Stimulated activated CD4-positive, alpha-beta T cell treated with anti-CD3 and anti-CD28 coated beads, Interleukin-1b, Interleukin-23, amount 100 ng/mL, for 1 hour (primary cell): ENCODE measurements around the gene ABHD2.
"Not testable (repeated sequence)": the region's sequence is repeated elsewhere in the genome, so short reads cannot be mapped to it uniquely, and the experiment has no call there.

ENCODE experiments used
- DNase-seq, 2 donors: peaks; one replicate each; pipeline ENCODE4 v3.0.0-alpha.2; 2020; ENCODE audit warnings: low read depth in 2 of 2

ABHD2 gene, protein sequence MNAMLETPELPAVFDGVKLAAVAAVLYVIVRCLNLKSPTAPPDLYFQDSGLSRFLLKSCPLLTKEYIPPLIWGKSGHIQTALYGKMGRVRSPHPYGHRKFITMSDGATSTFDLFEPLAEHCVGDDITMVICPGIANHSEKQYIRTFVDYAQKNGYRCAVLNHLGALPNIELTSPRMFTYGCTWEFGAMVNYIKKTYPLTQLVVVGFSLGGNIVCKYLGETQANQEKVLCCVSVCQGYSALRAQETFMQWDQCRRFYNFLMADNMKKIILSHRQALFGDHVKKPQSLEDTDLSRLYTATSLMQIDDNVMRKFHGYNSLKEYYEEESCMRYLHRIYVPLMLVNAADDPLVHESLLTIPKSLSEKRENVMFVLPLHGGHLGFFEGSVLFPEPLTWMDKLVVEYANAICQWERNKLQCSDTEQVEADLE

DNA sequence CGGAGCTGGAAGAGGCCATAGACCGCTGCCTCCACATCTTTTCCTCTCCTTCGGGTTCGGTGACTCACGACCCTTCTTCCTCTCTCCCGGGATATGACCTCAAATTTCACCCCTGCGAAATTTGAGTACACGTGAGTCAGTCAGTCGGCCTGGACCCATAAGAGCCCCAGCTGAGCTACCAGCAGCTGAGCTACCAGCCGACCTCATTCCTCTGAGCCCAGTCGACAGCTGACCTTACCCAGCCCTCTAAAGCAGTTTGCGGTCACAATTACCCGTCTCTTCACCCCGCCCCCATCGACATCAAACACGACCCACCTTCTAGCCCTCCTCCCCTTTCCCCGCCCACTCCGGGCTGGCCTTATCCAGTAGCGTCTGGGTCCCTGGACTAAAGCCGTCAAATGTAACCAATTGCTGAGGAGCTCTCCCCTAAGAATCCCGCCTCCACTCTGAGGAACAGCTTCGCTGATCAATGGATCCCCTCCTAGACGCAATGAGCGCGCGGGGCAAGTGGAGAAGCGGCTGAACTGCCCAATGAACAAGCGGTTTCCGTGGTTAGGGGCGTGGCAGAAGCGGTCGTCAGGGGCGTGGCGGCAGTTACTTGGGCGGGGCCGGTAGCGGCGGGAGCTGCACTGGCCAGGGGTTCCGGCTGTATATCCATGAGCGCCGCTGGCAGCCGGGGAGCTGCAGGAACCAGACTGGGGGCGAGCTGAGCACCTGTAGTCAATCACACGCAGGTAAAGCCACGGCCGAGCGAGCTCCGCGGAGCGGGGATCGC lies at the start of gene ABHD2:
Gene ABHD2, plus strand, starts transcription at position 627 of the 775 bp plus-strand sequence. CDS start 27,872 bp downstream, outside the sequence.
- DNase-seq: peak; percentile 94

DNA sequence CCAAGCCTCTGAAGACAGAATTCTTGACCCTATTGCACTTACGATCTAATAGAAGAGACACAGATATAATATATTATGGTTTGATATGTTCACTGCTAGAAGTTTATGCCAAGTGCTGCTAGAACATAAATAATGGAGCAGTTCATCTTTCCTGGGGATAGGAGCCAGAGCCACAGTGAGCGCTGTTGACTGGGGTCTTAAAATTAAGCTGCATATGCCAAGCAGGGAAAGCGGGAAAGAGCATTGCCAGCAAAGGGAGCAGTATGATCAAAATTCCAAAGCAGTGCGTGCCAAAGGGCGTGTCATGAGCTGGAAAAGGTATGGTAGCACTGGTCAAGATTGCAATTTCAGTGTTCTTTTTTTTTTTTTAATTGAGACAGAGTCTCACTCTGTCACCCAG lies 49.1 kb upstream of the ABHD2 start:
- DNase-seq: no peak

DNA sequence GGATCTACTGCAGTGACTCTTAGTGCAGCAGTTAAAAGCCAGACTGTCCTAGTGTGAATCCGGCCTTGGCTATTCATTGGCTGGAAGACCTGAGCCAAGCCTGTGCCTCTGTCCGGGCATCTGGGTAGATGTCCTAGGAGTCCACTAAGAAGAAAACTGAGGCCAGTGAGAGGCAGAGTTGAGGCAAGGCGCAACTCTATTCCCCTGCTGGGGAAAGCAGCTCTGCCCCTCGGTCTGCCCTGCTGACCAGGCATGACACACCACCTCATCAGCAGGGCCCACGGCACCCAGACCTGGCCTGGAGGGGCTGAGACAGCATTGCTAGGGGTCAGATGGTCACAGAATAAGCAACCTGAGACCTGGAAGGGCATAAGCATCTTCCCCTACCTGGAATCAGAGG lies 46.7 kb upstream of the ABHD2 start:
- DNase-seq: no peak

DNA sequence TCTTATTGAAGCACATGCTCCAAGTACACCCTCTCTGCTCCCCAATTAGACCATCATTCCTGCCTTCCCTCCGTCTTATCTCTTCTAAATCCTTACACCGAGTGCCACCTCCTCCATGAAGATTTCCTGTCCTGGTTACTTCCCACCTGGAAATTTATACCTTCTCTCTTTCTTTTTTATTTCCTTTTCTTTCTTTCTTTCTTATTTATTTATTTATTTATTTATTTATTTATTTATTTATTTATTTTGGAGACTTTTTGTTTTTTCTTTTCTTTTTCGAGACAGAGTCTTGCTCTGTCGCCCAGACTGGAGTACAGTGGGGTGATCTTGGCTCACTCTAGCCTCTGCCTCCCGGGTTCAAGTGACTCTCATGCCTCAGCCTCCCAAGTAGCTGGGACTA lies 45.9 kb upstream of the ABHD2 start:
- DNase-seq: no peak

DNA sequence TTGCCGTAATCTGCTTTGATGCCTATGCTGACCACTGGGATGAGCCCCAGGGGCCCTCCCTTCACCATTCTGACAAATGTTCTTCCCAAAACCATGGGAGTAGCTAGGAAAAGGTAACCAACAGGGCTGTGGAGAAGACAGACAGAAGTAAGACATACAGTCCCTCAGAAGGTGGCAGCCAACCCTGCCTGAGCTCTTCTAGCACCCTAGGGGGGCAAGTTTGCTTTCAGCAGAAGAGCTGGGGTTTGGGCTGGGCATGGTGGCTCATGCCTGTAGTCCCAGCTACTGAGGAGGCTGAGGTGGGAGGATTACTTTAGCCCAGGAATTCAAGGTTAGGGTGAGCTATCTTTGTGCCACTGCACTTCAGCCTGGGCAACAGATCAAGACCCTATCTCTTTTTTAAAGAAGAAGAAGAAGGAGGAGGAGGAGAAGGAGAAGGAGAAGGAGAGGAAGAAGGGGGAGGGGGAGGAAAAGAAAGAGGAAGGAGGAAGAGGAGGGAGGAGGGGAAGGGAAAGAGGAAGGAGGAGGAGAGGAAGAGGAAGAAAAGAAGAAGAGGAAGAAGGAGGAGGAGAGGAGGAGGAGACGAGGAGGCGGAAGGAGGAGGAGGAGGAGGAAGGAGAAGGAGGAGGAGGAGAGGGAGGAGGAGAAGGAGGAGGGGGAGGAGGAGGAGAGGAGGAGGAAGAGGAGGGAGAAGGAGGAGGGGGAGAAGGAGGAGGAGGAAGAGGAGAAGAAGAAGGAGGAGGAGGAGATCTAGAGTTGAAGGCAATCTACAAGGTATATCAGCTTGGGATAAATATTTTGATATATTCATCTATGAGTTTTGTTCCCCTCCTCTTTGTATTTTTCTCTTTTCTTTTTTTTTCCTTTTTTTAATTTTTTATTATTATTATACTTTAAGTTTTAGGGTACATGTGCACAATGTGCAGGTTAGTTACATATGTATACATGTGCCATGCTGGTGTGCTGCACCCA lies 44.9 kb upstream of the ABHD2 start:
- DNase-seq: no peak

DNA sequence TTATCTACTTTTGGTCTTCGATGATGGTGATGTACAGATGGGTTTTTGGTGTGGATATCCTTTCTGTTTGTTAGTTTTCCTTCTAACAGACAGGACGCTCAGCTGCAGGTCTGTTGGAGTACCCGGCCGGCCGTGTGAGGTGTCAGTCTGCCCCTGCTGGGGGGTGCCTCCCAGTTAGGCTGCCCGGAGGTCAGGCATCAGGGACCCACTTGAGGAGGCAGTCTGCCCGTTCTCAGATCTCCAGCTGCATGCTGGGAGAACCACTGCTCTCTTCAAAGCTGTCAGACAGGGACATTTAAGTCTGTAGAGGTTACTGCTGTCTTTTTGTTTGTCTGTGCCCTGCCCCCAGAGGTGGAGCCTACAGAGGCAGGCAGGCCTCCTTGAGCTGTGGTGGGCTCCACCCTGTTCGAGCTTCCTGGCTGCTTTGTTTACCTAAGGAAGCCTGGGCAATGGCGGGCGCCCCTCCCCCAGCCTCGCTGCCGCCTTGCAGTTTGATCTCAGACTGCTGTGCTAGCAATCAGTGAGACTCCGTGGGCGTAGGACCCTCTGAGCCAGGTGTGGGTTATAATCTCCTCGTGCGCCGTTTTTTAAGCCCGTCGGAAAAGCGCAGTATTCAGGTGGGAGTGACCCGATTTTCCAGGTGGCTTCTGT lies 39.1 kb upstream of the ABHD2 start:
- DNase-seq: not testable (repeated sequence)

DNA sequence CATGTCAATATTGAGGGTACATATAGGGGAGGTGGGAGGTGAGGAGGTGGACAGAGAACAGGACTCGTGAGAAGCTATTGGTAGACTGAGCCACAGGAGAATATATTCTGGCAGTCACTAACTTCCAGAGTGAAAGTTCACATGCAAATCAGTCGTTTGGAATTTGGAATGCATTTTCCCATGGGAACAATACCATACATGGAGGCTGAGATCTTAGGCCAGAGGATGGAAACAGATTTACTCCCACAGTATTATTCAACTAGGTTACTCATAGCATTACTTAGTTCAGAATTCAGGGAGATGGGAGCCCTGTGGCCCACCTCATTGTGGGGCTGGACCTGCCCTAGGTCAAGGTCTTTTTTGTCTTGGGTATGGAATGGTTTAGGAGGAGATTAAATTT lies 36.4 kb upstream of the ABHD2 start:
- DNase-seq: no peak

DNA sequence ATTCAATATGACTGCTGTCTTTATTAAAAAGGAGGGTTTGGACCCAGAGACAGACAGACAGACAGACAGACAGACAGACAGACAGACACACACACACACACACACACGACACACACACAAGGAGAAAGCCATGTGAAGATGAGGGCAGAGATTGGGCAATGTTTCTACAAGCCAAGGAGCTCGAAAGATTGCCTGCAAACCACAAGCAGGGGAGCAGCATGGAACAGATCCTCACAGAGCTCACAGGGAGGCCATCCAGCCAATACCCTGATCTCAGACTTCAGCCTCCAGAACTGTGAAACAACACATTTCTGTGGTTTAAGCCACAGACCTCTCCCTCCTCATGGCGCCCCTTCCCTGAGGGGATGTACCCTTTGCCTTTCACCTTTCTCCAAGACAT lies 35.8 kb upstream of the ABHD2 start:
- no peak for DNase-seq

DNA sequence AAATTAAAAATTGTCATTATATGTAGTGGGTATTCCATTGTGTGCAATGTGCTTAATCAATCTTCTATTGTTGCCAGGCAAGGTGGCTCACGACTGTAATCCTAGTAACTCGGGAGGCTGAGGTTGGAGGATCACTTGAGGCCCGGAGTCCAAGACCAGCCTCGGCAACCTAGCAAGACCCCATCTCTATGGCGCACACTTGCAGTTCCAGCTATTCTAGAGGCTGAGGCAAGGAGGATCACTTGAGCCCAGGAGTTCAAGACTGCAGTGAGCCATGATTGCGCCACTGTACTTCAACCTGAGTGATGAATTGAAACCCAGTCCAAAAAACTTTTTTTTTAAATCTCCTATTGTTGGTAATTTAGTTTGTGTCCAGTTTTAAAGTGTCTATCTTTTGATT lies 33.4 kb upstream of the ABHD2 start:
- DNase-seq: no peak

DNA sequence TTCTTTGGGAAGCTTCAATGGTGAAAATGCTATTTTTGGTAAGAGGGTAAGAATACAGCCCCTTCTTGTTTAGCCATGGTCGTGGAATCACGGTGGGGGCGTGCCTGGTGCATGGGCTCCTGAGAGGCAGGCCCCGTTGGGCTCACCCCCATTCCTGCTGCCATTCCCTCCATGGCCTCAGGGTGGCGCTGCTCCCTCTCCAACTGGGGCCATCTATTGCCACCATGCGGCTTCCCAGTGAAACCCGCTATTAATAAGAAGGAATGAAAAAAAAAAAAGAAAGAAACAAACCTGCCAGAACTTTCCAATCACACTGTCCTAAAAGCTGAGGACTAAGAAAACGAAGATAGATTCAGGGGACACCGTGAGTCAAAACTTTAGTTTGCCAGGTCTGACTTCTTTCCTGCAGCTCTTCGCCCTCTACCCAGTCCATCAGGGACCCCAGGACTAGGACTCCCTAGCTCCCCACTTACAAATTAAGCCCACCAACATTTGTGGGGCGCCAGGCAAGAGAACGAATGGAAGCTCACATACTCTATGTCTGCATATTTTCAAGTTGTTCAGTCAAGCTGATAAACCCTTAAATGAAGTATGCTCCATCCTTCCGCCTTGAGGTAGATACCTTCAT lies 30.6 kb upstream of the ABHD2 start:
- DNase-seq: peak; percentile 62 to 82

DNA sequence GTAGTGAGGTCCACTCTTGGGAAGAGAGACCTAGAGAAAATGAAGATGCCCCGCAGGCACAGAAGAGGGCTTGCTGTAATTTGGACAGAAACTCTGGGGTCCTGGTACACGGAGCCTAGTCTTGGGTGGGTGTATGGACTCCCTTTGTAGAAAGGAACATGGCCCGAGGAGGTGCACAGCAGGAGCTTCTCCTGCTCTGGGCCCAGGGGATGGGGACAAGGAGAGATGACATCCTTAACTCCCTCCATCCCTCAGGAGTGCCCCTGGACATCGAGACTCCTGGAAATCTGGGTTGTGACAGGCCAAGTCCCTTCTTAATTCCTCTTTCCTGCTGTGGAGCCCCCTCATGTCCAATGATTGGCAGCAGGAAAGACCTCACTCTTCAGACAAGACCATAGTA lies 29.9 kb upstream of the ABHD2 start:
- DNase-seq: no peak

DNA sequence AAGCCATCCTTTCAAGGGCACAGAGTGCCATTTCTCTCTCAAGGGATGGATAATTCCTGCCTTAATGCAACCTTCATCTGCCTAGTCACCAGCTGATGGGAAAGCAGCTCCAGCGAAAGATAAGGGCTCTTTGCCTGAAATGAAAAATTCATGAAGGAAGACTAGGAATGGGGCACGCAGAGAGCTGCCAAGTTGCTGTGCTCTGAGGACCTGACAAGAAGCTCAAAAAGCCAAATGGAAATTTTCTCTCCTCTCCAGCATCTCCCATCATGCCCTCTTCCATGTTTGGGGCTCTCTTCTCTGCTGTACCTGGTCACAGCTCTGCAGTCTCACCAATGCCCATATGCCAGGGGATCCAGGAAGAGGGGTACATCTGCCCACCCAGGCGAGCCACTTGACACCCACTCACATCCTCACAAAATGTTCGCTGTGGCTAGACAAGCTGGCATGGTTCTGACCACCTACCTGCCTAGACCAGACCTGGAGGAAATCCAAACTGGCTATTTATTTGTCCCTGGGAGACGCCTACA lies 29.3 kb upstream of the ABHD2 start:
- no peak for DNase-seq

DNA sequence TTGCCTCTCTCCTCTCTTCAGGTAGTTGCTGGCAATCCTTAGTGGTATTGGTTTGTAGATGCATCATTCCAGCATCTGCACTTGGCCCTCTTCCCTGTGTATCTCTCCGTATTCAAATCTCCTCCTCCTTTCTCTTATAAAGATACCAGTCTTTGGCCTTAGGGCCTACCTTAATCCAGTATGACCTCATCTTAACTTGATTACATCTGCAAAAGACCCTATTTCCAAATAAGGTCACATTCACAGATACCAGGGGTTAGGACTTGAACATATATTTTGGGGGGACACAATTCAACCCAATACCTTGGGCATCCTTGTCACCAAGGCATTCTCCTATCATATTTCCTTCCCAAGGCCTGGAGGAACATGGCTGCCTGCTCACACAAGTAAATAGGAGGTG lies 22.0 kb upstream of the ABHD2 start:
- no peak for DNase-seq

DNA sequence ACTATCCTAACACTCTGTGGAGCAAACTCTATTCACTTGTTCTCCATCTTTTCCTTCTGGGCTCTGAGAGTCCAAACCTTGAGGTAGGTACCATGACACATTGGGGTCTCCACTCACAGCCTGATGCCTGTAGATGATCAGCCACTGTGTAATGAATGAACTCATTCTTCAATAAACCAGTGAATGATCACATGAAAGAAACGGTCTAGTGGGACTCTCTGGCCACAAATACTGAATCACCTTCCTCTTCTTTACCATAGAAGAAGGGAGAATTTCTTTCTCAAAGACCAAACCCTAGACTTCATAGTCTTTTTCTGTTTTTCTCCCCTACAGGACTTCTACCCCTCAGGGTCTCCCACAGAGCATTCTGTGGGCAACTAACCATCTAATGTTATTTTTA lies 20.5 kb upstream of the ABHD2 start:
- DNase-seq: no peak

DNA sequence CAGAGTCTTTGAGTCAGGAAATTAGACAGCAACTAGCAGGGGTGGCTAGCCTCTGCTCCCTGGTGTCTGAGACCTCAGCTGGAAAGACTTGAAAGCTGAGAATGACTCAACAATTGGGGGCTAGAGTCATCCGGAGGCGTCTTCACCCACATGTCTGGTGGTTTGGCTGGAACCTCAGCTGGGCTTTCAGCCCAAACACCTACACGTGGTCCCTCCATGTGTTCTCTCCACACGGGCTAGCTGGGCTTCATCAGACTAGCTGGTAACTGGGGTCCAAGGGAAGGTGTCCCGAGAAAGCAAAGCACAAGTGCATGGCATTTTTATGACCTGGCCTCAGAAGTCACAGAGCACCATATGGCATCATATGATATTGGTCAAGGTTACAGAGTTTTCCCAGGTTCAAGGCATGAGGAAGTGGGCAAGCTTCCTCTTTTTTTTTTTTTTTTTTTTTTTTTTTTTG lies 19.9 kb upstream of the ABHD2 start:
- no peak for DNase-seq

DNA sequence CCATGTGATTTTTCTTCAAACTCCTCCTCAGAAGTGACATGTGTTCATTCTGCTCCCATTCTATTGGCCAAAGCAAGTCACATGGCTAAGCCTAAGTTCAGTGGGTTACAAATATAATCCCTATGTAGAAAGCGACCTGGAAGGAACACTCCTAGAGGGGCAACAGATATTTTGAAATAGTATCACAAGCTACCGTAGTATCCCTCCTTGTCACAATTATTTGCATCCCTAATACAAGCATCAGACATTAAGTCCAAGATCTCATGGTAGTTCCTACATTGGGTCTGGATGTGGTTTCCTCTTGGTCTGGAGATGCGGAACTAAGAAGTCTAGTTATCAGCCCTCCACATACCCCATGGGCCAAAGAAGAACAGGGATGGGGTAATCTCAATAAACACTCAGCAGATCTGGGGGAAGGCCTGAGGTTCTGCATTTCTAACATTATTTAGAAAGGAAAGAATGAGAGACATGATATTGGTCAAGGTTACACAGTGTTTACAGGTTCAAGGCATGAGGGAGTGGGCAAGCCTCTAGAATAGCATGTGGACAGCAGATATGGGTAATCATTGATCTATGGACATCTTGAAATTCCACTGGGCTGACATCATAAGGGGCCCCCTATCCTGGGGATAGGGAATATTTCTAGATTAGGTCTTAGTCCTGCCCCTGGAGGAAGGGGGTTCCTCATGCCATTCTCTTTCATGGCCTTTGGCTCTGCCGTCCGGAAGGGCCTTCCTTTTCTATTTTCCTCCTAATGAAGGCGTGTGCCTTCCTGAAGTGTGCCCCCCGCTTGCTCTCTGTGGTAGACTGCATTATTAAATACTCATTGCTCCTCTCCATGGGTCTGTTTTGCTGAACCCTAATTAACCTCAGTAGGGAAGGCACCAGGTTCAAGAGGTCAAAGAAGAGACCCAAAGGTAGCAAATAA lies 17.8 kb upstream of the ABHD2 start:
- no peak for DNase-seq

DNA sequence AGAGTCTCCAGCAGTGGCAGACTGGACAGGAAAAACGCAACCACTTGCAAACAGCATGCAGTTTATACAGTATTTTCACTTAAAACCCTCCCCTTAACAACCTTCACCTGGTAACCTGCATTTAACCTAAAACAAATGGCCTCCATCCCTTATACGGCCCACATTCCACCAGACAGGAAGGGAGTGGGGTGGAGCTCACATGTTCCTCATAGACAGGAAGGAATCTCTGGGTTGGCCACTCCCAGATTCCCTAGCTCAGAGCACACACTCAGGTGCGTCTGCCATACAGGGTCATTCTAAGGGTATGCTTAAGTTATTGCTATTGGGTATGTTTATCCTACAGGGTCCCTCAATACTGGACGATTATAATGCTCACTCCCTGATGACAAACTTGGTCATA lies 16.8 kb upstream of the ABHD2 start:
- no peak for DNase-seq

DNA sequence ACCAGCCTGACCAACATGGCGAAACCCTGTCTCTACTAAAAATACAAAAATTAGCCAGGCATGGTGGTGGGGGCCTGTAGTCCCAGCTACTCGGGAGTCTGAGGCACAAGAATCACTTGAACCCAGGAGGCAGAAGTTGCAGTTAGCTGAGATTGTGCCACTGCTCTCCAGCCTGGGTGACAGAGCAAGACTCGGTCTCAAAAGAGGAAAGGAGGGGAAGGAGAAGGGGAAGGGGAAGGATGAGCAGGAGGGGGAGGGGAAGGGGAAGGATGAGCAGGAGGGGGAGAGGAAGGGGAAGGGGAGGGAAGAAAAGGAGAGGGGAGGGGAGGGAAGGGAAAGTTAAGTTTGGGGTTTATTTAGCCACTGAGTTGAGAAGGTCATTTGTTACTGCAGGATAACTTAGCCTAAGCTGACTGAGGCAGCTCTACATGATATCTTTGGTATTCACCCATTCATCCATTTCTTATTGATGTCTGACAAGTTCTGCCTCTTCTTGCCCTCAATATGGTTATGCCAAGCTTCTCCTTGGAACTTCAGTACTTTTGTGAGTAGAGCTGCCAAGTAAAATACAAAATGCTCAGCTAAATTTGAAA lies 15.9 kb upstream of the ABHD2 start:
- no peak for DNase-seq

DNA sequence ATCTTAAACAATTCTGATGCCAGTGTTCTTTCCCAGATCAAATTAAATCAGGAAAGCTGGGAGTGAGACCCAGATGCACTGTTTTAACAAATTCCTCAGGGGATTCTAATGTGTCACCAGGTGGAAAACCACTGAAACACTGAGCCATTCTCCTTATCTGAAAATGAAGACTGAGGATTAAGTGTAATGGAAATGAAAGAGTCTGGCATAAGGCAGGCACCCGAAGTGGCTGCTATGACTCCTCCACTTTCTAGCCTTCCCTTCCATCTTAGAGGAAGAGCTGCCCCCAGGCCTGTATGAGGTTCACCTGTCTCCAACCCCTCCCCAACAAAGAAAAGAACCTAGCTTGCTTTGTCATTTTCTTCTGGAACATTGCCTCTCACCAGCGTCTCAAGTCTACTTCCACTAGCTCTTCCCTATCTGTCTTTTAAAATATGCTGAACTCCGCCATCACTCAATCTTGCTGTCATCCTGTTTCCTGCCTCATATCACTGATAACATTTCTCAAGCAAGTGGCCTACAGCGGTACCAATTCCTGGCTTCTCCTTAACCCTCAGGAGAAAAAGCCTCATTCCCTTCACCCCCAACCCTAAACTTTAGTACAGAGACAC lies 13.7 kb upstream of the ABHD2 start:
- DNase-seq: no peak
